SK-N-SH treated with all-trans-retinoic acid at 6 μM for 48 hours (cell line): ENCODE results near the gene USP46.

Experiments
- ATAC-seq: fragments of 200-7000 bp; cut with Tn5 transposase; 3 replicates; pipeline ENCODE4 v1.9.1; 2020; ENCODE audit warnings: mild to moderate bottlenecking, moderate library complexity
- ARNTL ChIP-seq: fragments of 450-650 bp; formaldehyde crosslinking; IDR thresholded peaks from 2 replicates; pipeline ENCODE4 v1.5.0; 2020; ENCODE audit warnings: low read depth, mild to moderate bottlenecking, moderate library complexity, borderline replicate concordance
- BACH2 ChIP-seq: fragments of 250-450 bp; sonication (Bioruptor Pico); IDR thresholded peaks from 2 replicates; pipeline ENCODE4 v1.9.0; 2021; ENCODE audit warnings: mild to moderate bottlenecking, borderline replicate concordance
- CREB5 ChIP-seq: fragments of 250-450 bp; sonication (Bioruptor Pico); IDR thresholded peaks from 2 replicates; pipeline ENCODE4 v1.5.1; 2020; ENCODE audit warnings: low read depth, mild to moderate bottlenecking, moderate library complexity
- CSDC2 ChIP-seq: fragments of 250-450 bp; sonication (Bioruptor Pico); IDR thresholded peaks from 2 replicates; pipeline ENCODE4 v1.5.0; 2020; ENCODE audit warnings: mild to moderate bottlenecking, moderate library complexity
- CSRNP3 ChIP-seq: fragments of 250-450 bp; sonication (Bioruptor Pico); IDR thresholded peaks from 2 replicates; pipeline ENCODE4 v1.5.1; 2021; ENCODE audit warnings: mild to moderate bottlenecking, moderate library complexity
- ESRRG ChIP-seq: fragments of 250-450 bp; sonication (Bioruptor Pico); IDR thresholded peaks from 2 replicates; pipeline ENCODE4 v1.6.1; 2021; ENCODE audit warnings: mild to moderate bottlenecking
- GLIS3 ChIP-seq: fragments of 250-450 bp; sonication (Bioruptor Pico); IDR thresholded peaks from 2 replicates; pipeline ENCODE4 v1.5.0; 2020; ENCODE audit warnings: mild to moderate bottlenecking, moderate library complexity
- ISL1 ChIP-seq: fragments of 250-450 bp; sonication (Bioruptor Pico); IDR thresholded peaks from 2 replicates; pipeline ENCODE4 v2.1.2; 2022; ENCODE audit warnings: mild to moderate bottlenecking, moderate library complexity
- OSR1 ChIP-seq: fragments of 250-450 bp; sonication (Bioruptor Pico); IDR thresholded peaks from 2 replicates; pipeline ENCODE4 v1.8.0; 2022; ENCODE audit warnings: moderate library complexity, mild to moderate bottlenecking, inconsistent platforms
- PATZ1 ChIP-seq: fragments of 250-450 bp; sonication (Bioruptor Pico); IDR thresholded peaks from 2 replicates; pipeline ENCODE4 v1.8.0; 2020; ENCODE audit warnings: mild to moderate bottlenecking, moderate library complexity, borderline replicate concordance
- POU6F1 ChIP-seq: fragments of 250-450 bp; sonication (Bioruptor Pico); IDR thresholded peaks from 2 replicates; pipeline ENCODE4 v1.8.0; 2021; ENCODE audit warnings: low read depth, mild to moderate bottlenecking, moderate library complexity, borderline replicate concordance
- PPARA ChIP-seq: fragments of 250-450 bp; sonication (Bioruptor Pico); IDR thresholded peaks from 2 replicates; pipeline ENCODE4 v1.5.0; 2020; ENCODE audit warnings: mild to moderate bottlenecking, borderline replicate concordance
- RARB ChIP-seq: fragments of 250-450 bp; sonication (Bioruptor Pico); IDR thresholded peaks from 2 replicates; pipeline ENCODE4 v1.8.0; 2021; ENCODE audit warnings: mild to moderate bottlenecking, moderate library complexity
- TCF4 ChIP-seq: fragments of 250-450 bp; sonication (Bioruptor Pico); IDR thresholded peaks from 2 replicates; pipeline ENCODE4 v1.8.0; 2021; ENCODE audit warnings: mild to moderate bottlenecking, moderate library complexity, borderline replicate concordance
- TOX ChIP-seq: fragments of 250-450 bp; sonication (Bioruptor Pico); IDR thresholded peaks from 2 replicates; pipeline ENCODE4 v1.8.0; 2021; ENCODE audit warnings: mild to moderate bottlenecking, moderate library complexity, borderline replicate concordance
- ZC3H10 ChIP-seq: fragments of 250-450 bp; sonication (Bioruptor Pico); IDR thresholded peaks from 2 replicates; pipeline ENCODE4 v1.5.1; 2021; ENCODE audit warnings: mild to moderate bottlenecking, moderate library complexity
- ZFP3 ChIP-seq: fragments of 250-450 bp; sonication (Bioruptor Pico); IDR thresholded peaks from 2 replicates; pipeline ENCODE4 v1.5.0; 2020; ENCODE audit warnings: mild to moderate bottlenecking, moderate library complexity
- ZFP30 ChIP-seq: fragments of 450-650 bp; formaldehyde crosslinking; IDR thresholded peaks from 2 replicates; pipeline ENCODE4 v1.5.0; 2022; ENCODE audit warnings: mild to moderate bottlenecking, moderate library complexity
- ZNF565 ChIP-seq: fragments of 450-650 bp; formaldehyde crosslinking; conservative IDR thresholded peaks from 2 replicates; pipeline ENCODE4 v1.5.0; 2020; ENCODE audit warnings: low read depth, mild to moderate bottlenecking, moderate library complexity
- ZNF70 ChIP-seq: fragments of 450-650 bp; formaldehyde crosslinking; IDR thresholded peaks from 2 replicates; pipeline ENCODE4 v1.5.0; 2020; ENCODE audit warnings: mild to moderate bottlenecking, moderate library complexity
- ZNF8 ChIP-seq: fragments of 450-650 bp; formaldehyde crosslinking; IDR thresholded peaks from 2 replicates; pipeline ENCODE4 v1.5.0; 2020; ENCODE audit warnings: mild to moderate bottlenecking, moderate library complexity
- TF ChIP-seq, protein P1 (sequence below): fragments of 250-450 bp; sonication (Bioruptor Pico); IDR thresholded peaks from 2 replicates; pipeline ENCODE4 v1.5.0; 2020; ENCODE audit warnings: mild to moderate bottlenecking, moderate library complexity

The USP46 gene

DNA sequence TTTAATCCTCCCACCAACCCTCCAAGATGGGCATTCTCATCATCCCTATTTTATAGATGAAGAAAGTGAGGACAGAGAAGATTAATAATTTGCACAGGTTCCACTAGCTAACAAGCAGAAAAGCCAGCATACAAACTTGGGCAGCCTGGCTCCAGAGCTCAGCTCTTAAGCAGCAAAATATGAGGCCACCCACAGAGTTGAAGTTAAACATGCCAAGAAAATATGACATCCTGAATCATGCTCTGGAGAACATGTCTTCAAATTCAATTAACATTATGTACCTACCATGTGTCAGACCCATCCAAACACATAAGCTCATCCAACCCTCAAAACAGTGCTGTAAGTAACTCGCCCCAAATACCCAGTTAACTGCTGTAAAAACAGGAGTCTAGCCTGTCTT is 33.9 kb downstream of the USP46 start:
- ATAC-seq, result no peak
- TF ChIP-seq CSDC2 (CRISPR knock-in tag) (no peak), ZFP30 (no peak), ISL1 (CRISPR knock-in tag) (no peak), ESRRG (CRISPR knock-in tag) (no peak), OSR1 (no peak), PPARA (CRISPR knock-in tag) (no peak), ARNTL (CRISPR knock-in tag) (no peak), GLIS3 (CRISPR knock-in tag) (no peak), TOX (CRISPR knock-in tag) (no peak), ZFP3 (no peak), CSRNP3 (CRISPR knock-in tag) (no peak), CREB5 (CRISPR knock-in tag) (no peak), TCF4 (no peak), ZNF565 (CRISPR knock-in tag) (no peak), BACH2 (no peak), ZNF70 (no peak), RARB (no peak)
- TF ChIP-seq, all 23 proteins: peak for 0

GRCh38 chr4:52622564-52622963 is 36.5 kb downstream of the USP46 start:
- no peak for ATAC-seq
- TF ChIP-seq TCF4 (no peak), PPARA (CRISPR knock-in tag) (no peak), GLIS3 (CRISPR knock-in tag) (no peak), RARB (no peak), ZFP30 (no peak), ZNF8 (CRISPR knock-in tag) (no peak), CSDC2 (CRISPR knock-in tag) (no peak), ZC3H10 (CRISPR knock-in tag) (no peak), CREB5 (CRISPR knock-in tag) (no peak), TOX (CRISPR knock-in tag) (no peak), ZFP3 (no peak), PATZ1 (CRISPR knock-in tag) (no peak), ARNTL (CRISPR knock-in tag) (no peak), POU6F1 (CRISPR knock-in tag) (no peak), ISL1 (CRISPR knock-in tag) (no peak), OSR1 (no peak), ZNF70 (no peak)
- TF ChIP-seq, protein P1, sequence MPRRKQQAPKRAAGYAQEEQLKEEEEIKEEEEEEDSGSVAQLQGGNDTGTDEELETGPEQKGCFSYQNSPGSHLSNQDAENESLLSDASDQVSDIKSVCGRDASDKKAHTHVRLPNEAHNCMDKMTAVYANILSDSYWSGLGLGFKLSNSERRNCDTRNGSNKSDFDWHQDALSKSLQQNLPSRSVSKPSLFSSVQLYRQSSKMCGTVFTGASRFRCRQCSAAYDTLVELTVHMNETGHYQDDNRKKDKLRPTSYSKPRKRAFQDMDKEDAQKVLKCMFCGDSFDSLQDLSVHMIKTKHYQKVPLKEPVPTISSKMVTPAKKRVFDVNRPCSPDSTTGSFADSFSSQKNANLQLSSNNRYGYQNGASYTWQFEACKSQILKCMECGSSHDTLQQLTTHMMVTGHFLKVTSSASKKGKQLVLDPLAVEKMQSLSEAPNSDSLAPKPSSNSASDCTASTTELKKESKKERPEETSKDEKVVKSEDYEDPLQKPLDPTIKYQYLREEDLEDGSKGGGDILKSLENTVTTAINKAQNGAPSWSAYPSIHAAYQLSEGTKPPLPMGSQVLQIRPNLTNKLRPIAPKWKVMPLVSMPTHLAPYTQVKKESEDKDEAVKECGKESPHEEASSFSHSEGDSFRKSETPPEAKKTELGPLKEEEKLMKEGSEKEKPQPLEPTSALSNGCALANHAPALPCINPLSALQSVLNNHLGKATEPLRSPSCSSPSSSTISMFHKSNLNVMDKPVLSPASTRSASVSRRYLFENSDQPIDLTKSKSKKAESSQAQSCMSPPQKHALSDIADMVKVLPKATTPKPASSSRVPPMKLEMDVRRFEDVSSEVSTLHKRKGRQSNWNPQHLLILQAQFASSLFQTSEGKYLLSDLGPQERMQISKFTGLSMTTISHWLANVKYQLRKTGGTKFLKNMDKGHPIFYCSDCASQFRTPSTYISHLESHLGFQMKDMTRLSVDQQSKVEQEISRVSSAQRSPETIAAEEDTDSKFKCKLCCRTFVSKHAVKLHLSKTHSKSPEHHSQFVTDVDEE, result no peak
- TF ChIP-seq, all 23 proteins: peak for 0
